Measurements from ENCODE around the gene GPR18.

Gene GPR18

DNA sequence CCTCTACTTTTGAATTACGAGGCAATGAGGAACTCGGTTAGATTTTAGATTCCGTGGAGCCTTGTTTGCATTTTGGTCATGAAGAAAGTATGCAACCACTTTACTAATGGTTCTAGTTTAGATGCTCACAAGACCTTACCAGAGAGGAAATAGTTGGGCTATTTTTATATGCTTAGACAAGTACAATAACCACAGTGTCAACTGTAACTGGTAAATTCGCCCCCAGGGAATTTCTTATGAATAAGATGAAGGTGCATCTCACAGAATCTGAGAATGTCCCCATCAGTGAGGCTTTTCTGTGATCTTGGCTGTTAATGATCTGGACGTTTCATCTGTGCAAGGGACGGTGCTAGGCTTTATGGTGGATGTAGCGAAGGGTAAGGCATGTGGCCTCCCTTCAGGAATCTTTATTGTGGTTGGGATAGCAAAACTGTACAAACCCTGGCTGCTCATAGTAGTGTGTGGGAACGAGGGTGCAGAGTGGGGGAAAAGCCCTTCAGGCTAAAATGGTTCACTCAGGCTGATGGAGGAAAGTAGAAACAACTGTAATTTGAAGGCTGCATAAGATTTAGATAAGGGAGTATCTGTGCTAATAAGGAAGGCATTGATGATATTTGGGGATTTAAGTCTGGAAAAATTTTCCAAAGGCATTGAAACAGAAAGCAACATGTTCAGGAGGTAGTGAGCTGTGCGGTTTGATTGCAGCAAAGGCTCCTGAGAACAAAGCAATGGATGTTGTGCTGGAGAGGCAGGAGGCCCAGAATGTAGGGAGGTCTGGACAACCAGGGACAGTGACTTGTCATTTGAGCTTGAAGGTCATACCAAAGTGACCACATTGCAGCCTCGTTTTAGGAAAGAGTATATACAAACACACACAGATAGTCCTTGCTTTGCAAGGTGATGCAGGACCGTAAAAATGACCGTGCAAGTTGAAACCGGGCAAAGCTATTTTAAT, 29.2 kb downstream of the GPR18 start:
- peaks cover 5% of the 10 kb centered on the region for H3K36me3 ChIP-seq (ENCODE audit: insufficient read depth, low read length)
- H3K4me3 ChIP-seq (ENCODE audit: low read length): no peak overlapping the region
- H2AFZ ChIP-seq (ENCODE audit: low read depth, low read length): no peak overlapping the region
- no peaks in the 10 kb centered on the region for H3K4me1 ChIP-seq (ENCODE audit: insufficient read depth, low read length)
- no peaks in the 10 kb centered on the region for H3K9me3 ChIP-seq (ENCODE audit: low read length)
- no peaks in the 10 kb centered on the region for H3K27me3 ChIP-seq (ENCODE audit: insufficient read depth, low read length)

DNA sequence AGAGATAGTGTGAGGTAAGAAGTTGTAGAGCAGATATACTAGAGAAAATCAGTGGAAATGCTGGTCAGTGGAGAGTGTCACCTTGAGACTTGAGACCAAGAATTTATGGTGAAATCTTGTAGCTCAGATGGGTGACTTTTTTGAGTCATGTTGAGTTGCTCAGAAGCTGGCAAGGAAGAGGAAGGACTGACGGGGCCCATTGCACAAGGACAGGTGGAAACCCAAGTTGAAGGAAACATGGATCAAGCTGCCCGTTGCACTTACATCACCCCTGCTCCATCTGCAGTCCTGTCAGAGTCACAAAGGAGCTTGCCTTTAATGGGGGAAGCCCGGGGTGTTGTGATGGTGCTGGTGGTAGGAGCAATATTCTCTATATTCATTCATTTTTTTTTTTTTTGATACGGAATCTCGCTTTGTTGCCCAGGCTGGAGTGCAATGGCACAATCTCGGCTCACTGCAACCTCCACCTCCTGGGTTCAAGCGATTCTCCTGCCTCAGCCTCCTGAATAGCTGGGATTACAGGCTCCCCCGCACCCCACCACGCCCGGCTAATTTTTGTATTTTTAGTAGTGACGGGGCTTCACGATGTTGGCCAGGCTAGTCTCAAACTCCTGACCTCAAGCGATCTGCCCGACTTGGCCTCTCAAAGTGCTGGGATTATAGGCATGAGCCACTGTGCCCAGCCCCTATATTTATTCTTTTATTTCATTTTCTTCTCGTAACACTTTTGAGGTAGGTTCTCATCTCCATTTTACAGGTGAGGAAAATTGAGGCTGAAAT, 30.1 kb downstream of the GPR18 start:
- Histone ChIP-seq H3K4me3 (ENCODE audit: low read length) (no peak overlapping the region), H3K36me3 (ENCODE audit: insufficient read depth, low read length) (peaks cover 5% of the 10 kb centered on the region), H3K27me3 (ENCODE audit: insufficient read depth, low read length) (no peaks in the 10 kb centered on the region), H3K9me3 (ENCODE audit: low read length) (no peaks in the 10 kb centered on the region), H3K4me1 (ENCODE audit: insufficient read depth, low read length) (no peaks in the 10 kb centered on the region), H2AFZ (ENCODE audit: low read depth, low read length) (no peak overlapping the region)

- H3K9me3 ChIP-seq (ENCODE audit: low read length): no peaks in the 10 kb centered on the region
- H2AFZ ChIP-seq (ENCODE audit: low read depth, low read length): no peak overlapping the region
These were observed 30.8 kb downstream of the GPR18 start for GRCh38 chr13:99227331-99227900.

GRCh38 chr13:99226513-99226912, 31.7 kb downstream of the GPR18 start:
- Histone ChIP-seq H3K36me3 (ENCODE audit: insufficient read depth, low read length) (peaks cover 8% of the 10 kb centered on the region), H3K4me3 (ENCODE audit: low read length) (no peak overlapping the region), H3K27me3 (ENCODE audit: insufficient read depth, low read length) (no peaks in the 10 kb centered on the region), H3K4me1 (ENCODE audit: insufficient read depth, low read length) (no peaks in the 10 kb centered on the region), H2AFZ (ENCODE audit: low read depth, low read length) (no peak overlapping the region), H3K9me3 (ENCODE audit: low read length) (peaks cover 5% of the 10 kb centered on the region)

More at GRCh38 chr13:99227331-99227900, 30.8 kb downstream of the GPR18 start:
- Histone ChIP-seq H3K36me3 (ENCODE audit: insufficient read depth, low read length) (peaks cover 5% of the 10 kb centered on the region), H3K4me1 (ENCODE audit: insufficient read depth, low read length) (no peaks in the 10 kb centered on the region), H3K27me3 (ENCODE audit: insufficient read depth, low read length) (no peaks in the 10 kb centered on the region), H3K4me3 (ENCODE audit: low read length) (no peak overlapping the region)

GRCh38 chr13:99225078-99225477, 33.1 kb downstream of the GPR18 start:
- H3K9me3 ChIP-seq (ENCODE audit: low read length): peaks cover 5% of the 10 kb centered on the region
- H3K36me3 ChIP-seq (ENCODE audit: insufficient read depth, low read length): peaks cover 9% of the 10 kb centered on the region
- no peak overlapping the region for H2AFZ ChIP-seq (ENCODE audit: low read depth, low read length)
- no peaks in the 10 kb centered on the region for H3K27me3 ChIP-seq (ENCODE audit: insufficient read depth, low read length)
- no peak overlapping the region for H3K4me3 ChIP-seq (ENCODE audit: low read length)
- no peaks in the 10 kb centered on the region for H3K4me1 ChIP-seq (ENCODE audit: insufficient read depth, low read length)

- H3K27me3 ChIP-seq (ENCODE audit: insufficient read depth, low read length): no peaks in the 10 kb centered on the region
- peaks cover 5% of the 10 kb centered on the region for H3K9me3 ChIP-seq (ENCODE audit: low read length)
- H3K36me3 ChIP-seq (ENCODE audit: insufficient read depth, low read length): peaks cover 9% of the 10 kb centered on the region
- H2AFZ ChIP-seq (ENCODE audit: low read depth, low read length): no peak overlapping the region
- no peak overlapping the region for H3K4me3 ChIP-seq (ENCODE audit: low read length)
- no peaks in the 10 kb centered on the region for H3K4me1 ChIP-seq (ENCODE audit: insufficient read depth, low read length)
These were observed 34.2 kb downstream of the GPR18 start for GRCh38 chr13:99224021-99224420.

DNA sequence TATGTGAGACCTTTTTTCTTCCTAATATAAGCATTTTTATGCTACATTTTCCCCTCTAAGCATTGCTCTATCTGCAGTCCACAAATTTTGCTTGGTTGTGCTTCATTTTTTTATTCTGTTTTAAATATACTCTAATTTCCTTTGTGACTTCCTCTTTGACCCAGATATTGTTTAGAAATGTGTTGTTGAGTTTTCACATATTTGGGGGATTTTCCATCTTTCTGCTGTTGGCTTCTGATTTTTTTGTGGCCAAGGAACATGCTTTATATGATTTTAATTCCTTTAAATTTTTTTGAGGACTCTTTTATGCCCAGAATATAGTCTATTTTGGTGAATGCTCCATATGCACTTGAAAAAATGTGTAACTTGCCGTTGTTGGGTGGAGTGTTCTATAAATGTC, 34.6 kb downstream of the GPR18 start:
- Histone ChIP-seq H3K4me1 (ENCODE audit: insufficient read depth, low read length) (no peaks in the 10 kb centered on the region), H3K36me3 (ENCODE audit: insufficient read depth, low read length) (peaks cover 9% of the 10 kb centered on the region), H3K4me3 (ENCODE audit: low read length) (no peak overlapping the region), H3K9me3 (ENCODE audit: low read length) (peaks cover 5% of the 10 kb centered on the region), H3K27me3 (ENCODE audit: insufficient read depth, low read length) (no peaks in the 10 kb centered on the region), H2AFZ (ENCODE audit: low read depth, low read length) (no peak overlapping the region)

DNA sequence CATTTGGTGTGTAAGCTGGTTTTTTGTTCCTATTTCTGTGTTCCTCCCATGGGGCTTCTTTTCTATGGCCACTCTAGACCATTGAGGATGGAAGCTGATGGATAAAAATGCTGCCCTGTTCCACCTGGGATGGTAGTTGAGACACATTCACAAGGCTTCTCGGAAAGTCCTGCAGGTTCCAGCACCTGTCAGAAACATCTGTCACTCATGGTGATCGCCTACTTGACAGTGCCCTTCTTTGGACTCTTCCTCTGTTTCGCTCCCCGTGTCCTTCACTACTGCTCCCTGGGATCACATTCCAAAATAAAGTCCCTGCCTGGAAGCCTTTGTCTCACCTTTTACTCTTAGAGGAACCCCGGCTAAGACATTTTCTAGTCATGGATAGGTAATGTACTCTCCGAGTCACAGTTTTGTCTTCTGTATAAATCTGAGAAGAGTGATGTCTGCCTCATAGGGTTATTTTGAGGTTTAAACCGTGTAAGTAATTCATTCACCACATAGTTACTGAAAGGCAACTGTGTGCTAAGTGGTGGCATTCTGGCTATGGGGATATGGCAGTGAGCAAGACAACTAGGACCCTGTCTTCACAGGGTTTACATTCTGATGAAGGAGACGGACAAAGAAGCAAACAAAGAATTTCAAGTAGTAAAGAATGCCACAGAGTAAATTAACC, 36.5 kb downstream of the GPR18 start:
- H3K36me3 ChIP-seq (ENCODE audit: insufficient read depth, low read length): peaks cover 9% of the 10 kb centered on the region
- no peaks in the 10 kb centered on the region for H3K4me1 ChIP-seq (ENCODE audit: insufficient read depth, low read length)
- no peak overlapping the region for H2AFZ ChIP-seq (ENCODE audit: low read depth, low read length)
- no peak overlapping the region for H3K4me3 ChIP-seq (ENCODE audit: low read length)
- no peaks in the 10 kb centered on the region for H3K27me3 ChIP-seq (ENCODE audit: insufficient read depth, low read length)
- H3K9me3 ChIP-seq (ENCODE audit: low read length): peaks cover 8% of the 10 kb centered on the region

DNA sequence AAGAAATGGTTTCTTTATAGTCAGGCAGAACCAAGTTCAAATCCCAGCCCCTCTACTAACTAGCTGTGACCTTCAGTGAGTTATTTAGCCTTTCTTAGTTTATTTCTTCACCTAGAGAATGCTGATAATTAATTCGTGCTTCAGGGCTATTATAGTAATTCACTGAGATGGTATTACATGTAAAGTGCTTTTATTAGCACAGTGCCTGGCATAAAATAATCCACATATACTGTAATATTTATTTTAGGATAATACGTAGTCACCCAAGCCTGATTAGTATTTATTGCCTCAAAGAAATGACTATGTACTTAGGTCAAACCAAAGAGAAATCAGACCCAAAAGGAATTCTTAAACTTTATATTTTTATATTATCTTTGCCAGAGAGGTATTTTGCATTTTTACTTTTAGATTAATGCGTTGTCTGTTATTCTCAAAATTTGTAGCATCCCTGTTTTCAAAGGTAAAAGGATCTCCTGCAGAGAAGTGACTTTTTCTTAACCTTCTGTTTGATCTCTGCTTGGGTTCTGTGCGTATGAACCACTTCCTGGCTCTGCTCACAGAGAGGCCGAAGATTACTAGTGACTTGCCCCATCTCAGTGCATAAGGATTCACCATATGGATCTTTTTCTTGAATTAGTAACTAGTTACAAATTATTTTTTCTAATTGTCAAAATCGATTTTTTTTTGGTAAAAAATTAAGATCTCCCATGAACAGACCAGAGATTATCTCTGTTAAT, 37.8 kb downstream of the GPR18 start:
- Histone ChIP-seq H3K36me3 (ENCODE audit: insufficient read depth, low read length) (peaks cover 4% of the 10 kb centered on the region), H3K9me3 (ENCODE audit: low read length) (peaks cover 8% of the 10 kb centered on the region), H3K4me1 (ENCODE audit: insufficient read depth, low read length) (peaks cover 1% of the 10 kb centered on the region), H3K4me3 (ENCODE audit: low read length) (no peak overlapping the region), H3K27me3 (ENCODE audit: insufficient read depth, low read length) (no peaks in the 10 kb centered on the region), H2AFZ (ENCODE audit: low read depth, low read length) (no peak overlapping the region)

DNA sequence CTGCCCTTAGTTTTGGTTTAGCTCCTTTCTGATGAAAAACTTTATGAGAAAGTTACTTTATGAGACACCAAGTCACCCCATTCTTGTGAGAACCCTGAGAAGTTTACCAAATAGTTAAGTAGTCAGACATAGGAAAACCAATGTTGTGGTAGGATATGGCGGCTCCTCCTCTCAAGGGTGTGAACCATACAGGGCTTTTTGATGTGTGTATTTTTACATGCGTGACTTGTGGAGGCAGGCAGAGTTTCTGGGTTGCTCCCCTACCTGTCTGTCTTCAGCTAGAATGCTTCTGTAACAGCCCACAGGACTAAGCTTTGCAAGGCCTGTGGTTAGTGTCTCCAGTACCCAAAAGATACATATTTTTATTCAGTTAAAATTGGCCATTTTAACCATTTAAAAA, 39.2 kb downstream of the GPR18 start:
- Histone ChIP-seq H2AFZ (ENCODE audit: low read depth, low read length) (no peak overlapping the region), H3K36me3 (ENCODE audit: insufficient read depth, low read length) (peaks cover 4% of the 10 kb centered on the region), H3K4me1 (ENCODE audit: insufficient read depth, low read length) (peaks cover 15% of the 10 kb centered on the region), H3K9me3 (ENCODE audit: low read length) (peaks cover 8% of the 10 kb centered on the region), H3K27me3 (ENCODE audit: insufficient read depth, low read length) (no peaks in the 10 kb centered on the region), H3K4me3 (ENCODE audit: low read length) (no peak overlapping the region)

GRCh38 chr13:99218545-99218944, 39.6 kb downstream of the GPR18 start:
- peaks cover 16% of the 10 kb centered on the region for H3K4me1 ChIP-seq (ENCODE audit: insufficient read depth, low read length)
- H3K36me3 ChIP-seq (ENCODE audit: insufficient read depth, low read length): peaks cover 4% of the 10 kb centered on the region
- no peak overlapping the region for H2AFZ ChIP-seq (ENCODE audit: low read depth, low read length)
- peaks cover 8% of the 10 kb centered on the region for H3K9me3 ChIP-seq (ENCODE audit: low read length)
- H3K4me3 ChIP-seq (ENCODE audit: low read length): no peak overlapping the region
- no peaks in the 10 kb centered on the region for H3K27me3 ChIP-seq (ENCODE audit: insufficient read depth, low read length)

DNA sequence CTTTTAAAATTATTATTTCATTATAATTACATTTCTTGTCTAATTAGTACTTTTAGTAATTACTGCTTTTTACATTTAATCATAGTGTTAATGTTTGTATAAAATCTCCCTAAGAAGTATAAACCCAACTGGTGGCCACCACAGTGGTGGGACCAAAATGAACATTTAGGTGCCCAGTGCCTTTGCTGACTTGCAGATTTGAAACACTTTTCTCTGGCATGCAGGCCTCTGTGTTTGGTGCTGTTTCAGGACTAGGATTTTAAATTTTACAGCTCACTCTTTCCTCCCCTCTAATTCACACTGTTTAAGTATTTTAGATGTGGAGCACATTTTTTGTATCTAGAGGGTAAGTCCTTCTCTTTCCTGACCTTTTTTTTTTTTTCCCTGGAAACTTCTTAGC, 40.1 kb downstream of the GPR18 start:
- no peaks in the 10 kb centered on the region for H3K27me3 ChIP-seq (ENCODE audit: insufficient read depth, low read length)
- H3K4me3 ChIP-seq (ENCODE audit: low read length): no peak overlapping the region
- peaks cover 16% of the 10 kb centered on the region for H3K4me1 ChIP-seq (ENCODE audit: insufficient read depth, low read length)
- H3K9me3 ChIP-seq (ENCODE audit: low read length): peaks cover 8% of the 10 kb centered on the region
- peaks cover 4% of the 10 kb centered on the region for H3K36me3 ChIP-seq (ENCODE audit: insufficient read depth, low read length)
- no peak overlapping the region for H2AFZ ChIP-seq (ENCODE audit: low read depth, low read length)
